Fibroblast of peridontal ligament (primary cell): Measurements from ENCODE around the gene STXBP4.

Experiments
- DNase-seq: peaks from one replicate; pipeline ENCODE4 v3.0.0-alpha.2; 2010; ENCODE audit errors: extremely low read depth

STXBP4 gene

DNA sequence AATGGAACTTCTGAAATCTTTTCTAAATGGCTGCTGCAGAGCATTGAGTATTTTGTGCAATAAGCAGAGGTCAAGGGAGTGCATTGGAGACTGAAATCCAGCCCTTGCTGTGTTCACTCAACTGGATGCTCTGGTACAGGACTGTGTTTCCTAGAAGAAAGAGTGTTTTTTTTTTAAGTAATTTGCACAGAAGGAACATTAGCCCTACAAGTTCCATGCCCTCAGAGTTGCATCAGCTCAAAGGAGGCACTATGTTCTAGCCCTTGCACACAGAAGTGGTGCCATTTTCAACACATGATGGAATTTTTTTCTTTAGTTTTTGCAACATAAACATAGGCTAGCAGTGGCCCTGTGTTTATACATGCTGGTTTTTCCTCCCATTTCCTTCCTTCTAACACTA lies 152.1 kb downstream of the STXBP4 start:
- no peak for DNase-seq

DNA sequence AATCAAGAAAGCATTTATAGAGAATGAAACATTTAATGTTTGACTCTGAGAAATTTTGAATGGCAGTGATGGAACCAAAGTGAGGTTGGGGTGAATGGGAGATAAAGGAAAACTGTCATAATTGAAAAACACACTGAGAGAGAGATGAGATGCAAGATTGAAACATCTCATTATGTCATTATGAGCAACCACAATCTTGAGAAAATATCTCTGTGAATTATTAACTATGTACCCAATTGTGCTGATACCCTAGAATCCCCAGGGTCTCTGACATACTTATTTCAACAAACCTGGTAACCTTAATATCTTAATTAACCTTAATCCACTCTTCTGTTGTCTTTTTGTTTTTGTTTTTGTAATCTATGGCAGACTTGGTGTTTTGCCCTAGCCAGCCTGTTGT lies 152.7 kb downstream of the STXBP4 start:
- no peak for DNase-seq

DNA sequence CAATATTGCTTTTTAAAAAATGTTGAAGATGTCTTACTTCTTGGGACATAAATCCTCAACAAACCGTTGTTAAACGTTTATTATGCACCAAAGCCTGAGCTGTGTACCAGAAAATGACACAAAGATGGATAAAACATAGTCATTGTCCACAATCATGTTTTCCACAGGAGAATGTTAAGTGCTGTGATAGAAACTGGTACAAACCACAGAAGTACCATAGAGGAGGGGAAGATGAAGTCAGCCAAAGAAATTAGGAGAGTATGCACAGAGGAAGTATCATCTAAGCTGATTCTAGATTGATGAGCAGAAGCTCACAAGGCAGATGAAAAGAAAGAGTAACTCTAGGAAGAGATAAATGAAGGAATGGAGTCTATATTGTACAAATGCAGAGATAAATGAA lies 153.5 kb downstream of the STXBP4 start:
- no peak for DNase-seq

DNA sequence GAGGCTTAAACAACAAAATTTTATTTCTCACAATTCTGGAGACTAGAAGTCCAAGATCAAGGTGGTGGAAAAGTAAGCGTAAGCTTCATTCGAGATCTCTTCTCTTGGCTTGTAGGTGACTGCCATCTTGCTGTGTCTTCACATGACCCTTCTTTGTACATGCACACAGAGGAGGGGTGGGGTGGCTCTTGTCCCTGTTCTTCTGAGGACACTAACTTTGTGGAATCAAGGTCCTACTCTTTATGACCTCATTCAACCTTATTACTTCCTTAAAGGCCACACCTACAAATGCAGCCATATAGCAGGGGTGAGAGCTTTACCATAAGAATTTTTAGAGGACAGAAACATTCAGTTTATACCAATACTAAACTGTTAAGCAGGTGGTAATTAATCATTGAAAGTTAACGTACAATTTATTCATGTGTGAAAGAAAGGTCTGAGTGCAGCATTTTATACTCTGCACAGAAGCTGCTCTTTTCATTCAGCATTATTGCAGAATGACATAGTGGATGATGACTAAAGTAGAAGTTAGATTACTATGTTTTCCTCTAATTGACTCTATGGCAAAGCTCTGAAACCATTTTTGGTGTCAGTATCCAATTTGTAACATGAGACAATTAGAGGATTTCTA lies 156.3 kb downstream of the STXBP4 start:
- no peak for DNase-seq

GRCh38 chr17:55133583-55133982 lies 165.0 kb downstream of the STXBP4 start:
- no peak for DNase-seq

DNA sequence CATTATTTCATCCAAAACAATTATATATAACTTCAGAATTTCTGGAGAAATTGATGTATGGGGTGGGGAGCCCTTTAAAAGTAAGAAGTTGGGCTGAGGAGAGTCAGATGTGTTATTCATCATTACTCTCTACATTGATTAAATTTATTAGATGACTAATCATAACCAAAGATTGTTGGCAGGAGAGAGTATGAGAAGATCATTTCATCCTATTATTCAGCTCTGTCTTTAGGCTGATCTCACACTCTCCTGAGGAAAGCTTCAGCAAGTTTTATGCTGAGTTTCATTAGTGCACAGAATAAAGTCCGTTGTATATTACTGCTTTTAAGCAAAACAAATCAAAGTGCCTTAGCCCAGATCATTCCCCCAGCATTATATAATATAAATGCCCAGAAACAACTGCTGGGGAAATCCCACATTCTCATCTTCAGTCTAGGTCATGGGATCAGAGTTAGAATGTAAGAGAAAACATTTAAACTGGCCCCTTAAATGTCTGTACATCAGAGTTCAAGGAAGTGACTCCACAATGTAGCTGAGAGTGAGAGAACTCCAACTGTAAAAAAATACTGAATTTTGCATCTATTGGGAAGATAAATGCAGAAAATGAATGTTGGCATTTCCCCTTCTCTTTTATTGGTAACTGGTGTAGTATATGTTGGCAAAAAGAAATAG lies 166.1 kb downstream of the STXBP4 start:
- DNase-seq: peak; percentile 5

GRCh38 chr17:55140809-55141208 lies 172.2 kb downstream of the STXBP4 start:
- no peak for DNase-seq

DNA sequence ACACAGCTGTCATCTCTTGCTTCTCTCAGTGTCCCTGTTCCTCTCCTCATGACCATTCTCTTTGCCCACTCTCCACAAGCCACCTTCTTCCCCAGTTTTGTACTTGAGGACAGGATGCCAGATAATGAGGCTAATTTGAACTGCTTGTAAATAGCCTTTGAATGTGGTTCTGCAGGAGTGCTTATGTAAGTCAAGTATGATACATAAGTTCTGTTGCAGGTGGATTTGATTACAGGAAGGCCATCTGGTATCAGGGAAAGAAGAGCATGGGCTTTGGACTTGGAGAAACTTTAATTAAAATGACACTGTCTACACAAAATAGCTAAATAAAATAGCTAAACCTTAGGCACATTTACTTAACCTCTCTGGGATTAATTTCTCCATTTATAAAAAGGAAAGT lies 176.0 kb downstream of the STXBP4 start:
- no peak for DNase-seq

DNA sequence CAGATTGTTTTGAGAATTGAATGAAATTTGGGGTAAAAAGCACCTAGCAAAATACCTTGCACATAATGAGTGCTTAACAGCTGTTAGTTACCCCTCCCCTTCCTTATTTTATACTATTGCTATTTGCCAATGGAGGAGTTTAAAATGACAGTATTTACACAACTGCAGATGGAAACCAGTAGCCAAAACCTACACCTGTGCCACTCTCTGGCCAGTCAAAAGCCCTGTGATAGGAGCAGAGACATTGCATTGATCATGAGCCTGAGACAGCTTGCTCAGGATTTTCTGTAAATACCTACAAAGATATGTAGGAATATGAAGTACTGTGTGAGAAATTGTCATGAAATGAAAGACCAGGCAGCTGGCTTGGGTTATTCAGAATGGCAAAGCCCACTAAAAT lies 180.9 kb downstream of the STXBP4 start:
- no peak for DNase-seq

DNA sequence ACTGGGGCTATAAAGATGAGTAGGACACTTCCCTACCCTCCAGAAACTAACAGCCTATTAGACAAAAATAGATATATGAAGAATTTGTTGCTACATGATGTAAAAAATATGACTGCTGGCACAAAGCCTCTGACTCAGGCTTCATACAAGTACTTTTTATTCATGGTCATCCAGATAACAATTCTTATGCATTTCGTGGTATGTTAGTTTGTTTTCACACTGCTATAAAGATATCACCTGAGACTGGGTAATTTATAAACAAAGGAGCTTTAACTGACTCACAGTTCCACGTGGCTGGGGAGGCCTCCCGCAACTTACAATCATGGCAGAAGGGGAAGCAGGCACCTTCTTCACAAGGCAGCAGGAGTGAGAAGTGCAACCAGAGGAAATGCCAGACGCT lies 183.7 kb downstream of the STXBP4 start:
- DNase-seq: no peak

GRCh38 chr17:55154101-55154500 lies 185.5 kb downstream of the STXBP4 start:
- no peak for DNase-seq

DNA sequence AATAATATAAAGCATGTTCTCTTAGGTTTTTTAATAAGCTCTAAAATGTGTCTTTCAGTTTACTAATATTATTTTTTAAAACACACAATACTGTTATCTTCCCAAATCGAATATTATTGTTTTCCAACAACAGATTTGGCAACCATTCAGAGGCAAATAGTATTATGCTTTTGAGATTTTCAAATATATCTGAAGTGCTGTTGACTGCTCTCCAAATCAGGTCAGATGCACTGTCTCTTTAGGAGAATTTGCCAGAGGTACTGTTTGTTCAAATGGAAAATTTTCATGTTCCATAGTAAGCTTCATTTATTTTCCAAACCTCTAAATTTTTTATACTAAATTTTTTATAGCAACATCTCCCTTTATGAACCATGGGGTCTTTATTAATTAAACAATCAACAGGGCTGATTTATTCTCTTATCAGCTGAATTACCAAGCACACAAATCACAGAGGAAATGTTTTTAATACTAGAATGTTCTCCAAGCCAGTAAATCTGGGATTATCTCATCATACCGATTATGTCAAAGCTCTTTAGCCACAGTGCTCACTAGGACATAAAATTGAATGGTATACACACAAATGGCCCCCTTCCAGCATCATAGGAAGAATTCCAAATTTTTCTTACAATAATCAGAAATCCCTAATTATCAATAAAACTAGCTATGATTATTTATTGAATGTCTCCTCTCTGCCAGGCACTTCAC lies 187.4 kb downstream of the STXBP4 start:
- no peak for DNase-seq

GRCh38 chr17:55157165-55157564 lies 188.6 kb downstream of the STXBP4 start:
- peak; percentile 21 for DNase-seq

DNA sequence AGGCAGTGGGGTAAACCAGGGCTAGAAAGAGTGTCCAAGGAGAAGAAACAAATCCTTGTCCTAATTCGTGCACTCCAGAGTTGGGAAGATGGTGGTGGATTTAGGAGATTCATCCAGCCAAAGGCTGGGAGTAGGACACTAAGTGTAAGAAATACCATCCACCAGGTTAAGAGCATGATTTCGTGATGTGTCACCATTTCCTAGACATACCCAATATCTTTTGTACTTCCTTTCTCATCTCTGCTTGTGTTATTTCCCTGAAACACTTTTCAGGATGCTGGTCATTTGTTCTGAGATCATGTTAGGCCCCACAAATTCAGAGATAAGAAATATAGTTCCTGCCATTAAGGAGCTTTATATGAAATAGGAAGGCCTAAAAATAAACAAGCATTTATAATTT lies 189.9 kb downstream of the STXBP4 start:
- no peak for DNase-seq

DNA sequence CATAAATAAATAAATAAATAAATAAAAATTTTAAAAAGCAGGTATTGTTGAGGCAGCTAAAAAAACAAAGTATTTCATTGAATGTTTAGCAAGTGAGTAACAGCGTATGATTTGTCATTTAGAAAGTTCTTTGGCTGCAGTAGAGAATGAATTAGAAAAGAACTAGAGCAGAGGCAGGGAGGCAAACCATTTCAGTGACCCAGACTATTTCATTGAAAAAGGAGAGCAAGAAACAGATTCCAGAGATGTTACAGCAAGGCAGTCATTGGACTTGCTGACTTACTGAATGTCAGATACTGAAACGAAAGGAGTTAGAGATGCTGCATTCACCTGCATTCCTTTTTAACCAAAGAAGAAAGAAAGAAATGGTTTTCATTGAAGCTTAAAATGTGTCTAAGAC lies 190.7 kb downstream of the STXBP4 start:
- DNase-seq: peak; percentile 19

- no peak for DNase-seq
Measured at GRCh38 chr17:55160501-55160900, 191.9 kb downstream of the STXBP4 start.

- DNase-seq: peak; percentile 66
Measured at GRCh38 chr17:55161935-55162555, 193.5 kb downstream of the STXBP4 start.

- no peak for DNase-seq
Measured at GRCh38 chr17:55162556-55162946, 194.0 kb downstream of the STXBP4 start.

DNA sequence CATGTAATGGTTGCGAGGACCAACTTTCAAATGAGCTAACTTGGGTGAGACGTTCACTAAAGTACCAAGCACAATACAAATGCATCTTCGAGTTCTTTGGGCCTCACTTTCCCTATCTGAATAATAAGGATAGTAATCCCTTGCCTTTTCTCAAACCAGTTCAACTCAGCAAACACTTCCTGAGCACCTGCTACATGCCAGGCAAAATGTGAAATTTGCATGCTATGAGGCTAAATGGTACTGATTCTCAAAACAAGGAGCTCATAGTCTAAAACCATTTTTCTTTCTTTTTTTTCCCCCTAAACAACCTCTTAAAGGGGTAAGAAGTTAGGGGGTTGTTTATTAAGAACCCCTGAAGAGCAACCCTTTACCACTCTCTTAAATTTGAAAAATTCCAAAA lies 194.8 kb downstream of the STXBP4 start:
- no peak for DNase-seq

DNA sequence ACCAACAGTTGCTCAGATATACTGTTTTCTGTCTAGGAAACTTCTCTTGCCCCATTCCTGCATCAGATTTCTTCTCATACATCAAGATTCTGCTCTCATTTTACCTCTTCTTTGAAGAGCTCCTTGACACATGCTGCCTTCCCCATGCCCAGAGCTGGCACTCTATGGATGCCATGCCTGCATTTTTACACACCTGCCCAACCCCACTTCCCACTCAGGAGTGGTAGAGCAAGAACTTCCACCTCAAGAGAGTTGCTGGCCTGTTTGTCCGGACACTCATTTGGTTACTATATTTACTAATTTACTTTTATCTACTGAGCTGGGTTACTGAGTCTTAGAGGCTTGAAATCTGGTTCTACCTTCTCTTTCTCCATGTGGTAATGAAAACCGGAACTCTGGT lies 197.9 kb downstream of the STXBP4 start:
- no peak for DNase-seq

DNA sequence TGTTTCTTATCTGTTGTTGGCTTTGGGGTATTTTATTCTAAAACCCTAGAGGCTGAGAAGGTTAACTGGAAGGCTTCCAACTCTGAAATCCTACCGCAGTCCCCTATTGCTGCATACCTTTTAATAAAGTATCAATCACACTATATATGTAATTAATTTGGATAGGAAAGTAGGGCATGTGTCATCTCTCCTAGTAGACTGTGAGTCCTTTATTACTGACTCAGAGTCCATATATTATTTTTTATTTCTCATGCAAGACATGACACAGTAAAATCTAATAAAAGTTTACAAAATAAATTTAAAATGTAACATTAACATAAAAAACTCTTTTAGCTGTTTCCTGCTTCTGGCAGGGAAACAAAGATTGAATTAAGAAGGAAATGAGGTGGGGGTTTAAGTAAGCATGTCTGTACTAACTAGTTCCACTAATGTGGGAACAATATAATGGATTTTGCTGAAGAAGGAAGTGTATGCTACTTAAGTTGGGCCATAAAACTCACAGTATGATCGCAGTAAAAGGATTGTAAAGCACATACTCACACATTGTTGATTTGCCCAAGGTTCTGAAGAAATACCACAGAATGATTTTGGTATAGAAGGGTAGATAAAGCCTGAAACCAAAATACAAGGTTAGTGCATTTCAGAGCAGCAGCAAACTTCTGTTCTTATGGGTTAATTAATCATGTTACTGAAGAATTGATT lies 198.6 kb downstream of the STXBP4 start:
- DNase-seq: no peak
